Stimulated activated CD4-positive, alpha-beta T cell treated with anti-CD3 and anti-CD28 coated beads, Interleukin-12 subunit alpha, Interleukin-12 subunit beta, amount 100 ng/mL, for 4 hours (primary cell): ENCODE results near the gene MYORG.

ENCODE experiments used
- DNase-seq: peaks from one replicate; pipeline ENCODE4 v3.0.0-alpha.2; 2020

MYORG gene

GRCh38 chr9:34376596-34377403, at the start of gene MYORG:
Gene MYORG, minus strand, starts transcription at chr9:34376898. Its CDS starts 3,955 bp downstream, at chr9:34372943.
- DNase-seq: peak; percentile 94

- DNase-seq: no peak
Measured at GRCh38 chr9:34419716-34420504, 43.2 kb upstream of the MYORG start.

- DNase-seq: no peak
Measured at GRCh38 chr9:34417734-34418133, 41.0 kb upstream of the MYORG start.

GRCh38 chr9:34413231-34413852, 36.6 kb upstream of the MYORG start:
- DNase-seq: peak; percentile 17

- DNase-seq: no peak
Measured at GRCh38 chr9:34412336-34412735, 35.6 kb upstream of the MYORG start.

- no peak for DNase-seq
Measured at GRCh38 chr9:34409154-34409553, 32.5 kb upstream of the MYORG start.

GRCh38 chr9:34408173-34408572, 31.5 kb upstream of the MYORG start:
- DNase-seq: no peak

- DNase-seq: no peak
Measured at GRCh38 chr9:34406219-34406618, 29.5 kb upstream of the MYORG start.

GRCh38 chr9:34405719-34406118, 29.0 kb upstream of the MYORG start:
- DNase-seq: no peak

GRCh38 chr9:34403554-34404380, 27.1 kb upstream of the MYORG start:
- DNase-seq: peak; percentile 45

- no peak for DNase-seq
Measured at GRCh38 chr9:34400686-34401602, 24.2 kb upstream of the MYORG start.

- DNase-seq: no peak
Measured at GRCh38 chr9:34400275-34400674, 23.6 kb upstream of the MYORG start.

- DNase-seq: no peak
Measured at GRCh38 chr9:34399729-34400128, 23.0 kb upstream of the MYORG start.

GRCh38 chr9:34398875-34399274, 22.2 kb upstream of the MYORG start:
- DNase-seq: no peak

GRCh38 chr9:34396276-34397214, 19.8 kb upstream of the MYORG start:
- DNase-seq: no peak

GRCh38 chr9:34392511-34392910, 15.8 kb upstream of the MYORG start:
- no peak for DNase-seq

- DNase-seq: no peak
Measured at GRCh38 chr9:34387239-34387638, 10.5 kb upstream of the MYORG start.

- no peak for DNase-seq
Measured at GRCh38 chr9:34386656-34387055, 10.0 kb upstream of the MYORG start.

- no peak for DNase-seq
Measured at GRCh38 chr9:34385561-34386230, 9.0 kb upstream of the MYORG start.
